Measurements from ENCODE around the gene PCDHA1.
"Not testable (repeated sequence)": the region's sequence is repeated elsewhere in the genome, so short reads cannot be mapped to it uniquely, and the experiment has no call there.

The PCDHA1 gene

DNA sequence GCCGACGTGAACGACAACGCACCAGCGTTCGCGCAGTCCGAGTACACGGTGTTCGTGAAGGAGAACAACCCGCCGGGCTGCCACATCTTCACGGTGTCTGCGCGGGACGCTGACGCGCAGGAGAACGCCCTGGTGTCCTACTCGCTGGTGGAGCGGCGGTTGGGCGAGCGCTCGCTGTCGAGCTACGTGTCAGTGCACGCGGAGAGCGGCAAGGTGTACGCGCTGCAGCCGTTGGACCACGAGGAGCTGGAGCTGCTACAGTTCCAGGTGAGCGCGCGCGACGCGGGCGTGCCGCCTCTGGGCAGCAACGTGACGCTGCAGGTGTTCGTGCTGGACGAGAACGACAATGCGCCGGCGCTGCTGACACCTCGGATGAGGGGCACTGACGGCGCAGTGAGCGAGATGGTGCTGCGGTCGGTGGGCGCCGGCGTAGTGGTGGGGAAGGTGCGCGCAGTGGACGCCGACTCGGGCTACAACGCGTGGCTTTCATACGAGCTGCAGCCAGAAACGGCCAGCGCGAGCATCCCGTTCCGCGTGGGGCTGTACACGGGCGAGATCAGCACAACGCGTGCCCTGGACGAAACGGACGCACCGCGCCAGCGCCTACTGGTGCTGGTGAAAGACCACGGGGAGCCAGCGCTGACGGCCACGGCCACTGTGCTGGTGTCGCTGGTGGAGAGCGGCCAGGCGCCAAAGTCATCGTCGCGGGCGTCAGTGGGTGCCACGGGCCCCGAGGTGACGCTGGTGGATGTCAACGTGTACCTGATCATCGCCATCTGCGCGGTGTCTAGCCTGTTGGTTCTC is 64.1 kb downstream of the PCDHA1 start:
- DNase-seq (ENCODE audit: low read depth in 2 of 2, low spot score in 1 of 2): not testable (repeated sequence)

DNA sequence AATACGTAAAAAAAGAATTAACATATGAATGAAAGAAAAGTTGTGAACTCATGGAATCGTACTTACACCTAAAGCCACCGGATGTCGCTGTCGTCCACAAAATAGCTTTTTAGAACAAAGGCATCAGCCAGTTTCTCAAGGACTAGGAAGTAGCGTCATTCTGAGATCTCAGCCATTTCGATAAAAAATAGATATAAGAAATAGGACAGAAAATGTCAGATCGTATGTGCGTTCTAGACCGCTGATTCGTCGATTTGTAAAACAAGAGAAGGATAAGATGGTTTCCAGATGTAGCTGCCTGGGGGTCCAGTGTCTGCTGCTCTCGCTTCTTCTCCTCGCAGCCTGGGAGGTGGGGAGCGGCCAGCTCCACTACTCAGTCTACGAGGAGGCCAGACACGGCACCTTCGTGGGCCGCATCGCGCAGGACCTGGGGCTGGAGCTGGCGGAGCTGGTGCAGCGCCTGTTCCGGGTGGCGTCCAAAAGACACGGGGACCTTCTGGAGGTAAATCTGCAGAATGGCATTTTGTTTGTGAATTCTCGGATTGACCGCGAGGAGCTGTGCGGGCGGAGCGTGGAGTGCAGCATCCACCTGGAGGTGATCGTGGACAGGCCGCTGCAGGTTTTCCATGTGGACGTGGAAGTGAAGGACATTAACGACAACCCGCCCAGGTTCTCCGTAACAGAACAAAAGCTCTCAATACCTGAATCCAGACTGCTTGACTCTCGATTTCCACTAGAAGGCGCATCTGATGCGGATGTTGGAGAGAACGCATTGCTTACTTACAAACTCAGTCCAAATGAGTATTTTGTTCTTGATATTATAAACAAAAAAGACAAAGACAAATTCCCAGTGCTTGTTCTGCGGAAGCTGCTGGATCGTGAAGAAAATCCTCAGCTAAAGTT is 70.1 kb downstream of the PCDHA1 start, which contains the start of gene PCDHA10:
TSS of gene PCDHA10 (plus strand) at position 126 of the 903 bp plus-strand sequence. CDS start at position 278, 152 bp downstream.
- DNase-seq (ENCODE audit: low read depth in 2 of 2, low spot score in 1 of 2): no peak

- DNase-seq (ENCODE audit: low read depth in 2 of 2, low spot score in 1 of 2): no peak
These were observed 71.4 kb downstream of the PCDHA1 start for GRCh38 chr5:140857177-140857986.

GRCh38 chr5:140857987-140858240 is 72.0 kb downstream of the PCDHA1 start:
- DNase-seq (ENCODE audit: low read depth in 2 of 2, low spot score in 1 of 2): no peak

DNA sequence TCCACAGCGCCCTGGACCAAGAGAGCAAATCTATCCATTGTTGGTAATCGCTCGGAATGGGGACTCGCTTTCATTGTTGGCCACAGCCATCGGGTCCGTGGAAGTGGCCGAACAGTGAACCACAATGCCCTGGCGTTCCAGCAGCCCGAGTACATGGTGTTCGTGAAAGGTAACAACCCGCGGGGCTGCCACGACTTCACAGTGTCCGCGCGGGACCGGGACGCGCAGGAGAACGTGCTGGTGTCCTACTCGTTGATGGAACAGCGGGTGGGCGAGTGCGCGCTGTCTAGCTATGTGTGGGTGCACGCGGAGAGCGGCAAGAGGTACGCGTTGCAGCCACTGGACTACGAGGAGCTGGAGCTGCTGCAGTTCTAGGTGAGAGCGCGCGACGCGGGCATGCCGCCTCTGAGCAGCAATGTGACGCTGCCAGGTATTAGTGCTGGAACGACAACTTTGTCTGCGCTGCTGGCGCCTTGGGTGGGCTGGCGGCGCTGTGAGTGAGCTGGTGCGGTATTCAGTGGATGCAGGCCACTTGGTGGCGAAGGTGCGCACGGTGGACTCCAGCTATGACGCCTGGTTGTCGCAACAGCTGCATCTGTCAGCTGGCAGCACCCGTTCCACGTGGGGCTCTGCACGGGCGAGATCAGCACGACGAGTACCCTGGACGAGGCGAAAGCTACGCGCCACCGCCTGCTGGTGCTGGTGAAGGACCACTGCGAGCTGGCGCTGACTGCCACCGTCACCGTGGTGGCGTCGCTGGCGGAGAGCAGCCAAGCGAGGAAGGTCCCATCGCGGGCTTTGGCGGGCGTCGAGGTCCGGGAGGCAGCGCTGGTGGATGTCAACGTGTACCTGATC is 76.7 kb downstream of the PCDHA1 start:
- DNase-seq (ENCODE audit: low read depth in 2 of 2, low spot score in 1 of 2): no peak

- DNase-seq (ENCODE audit: low read depth in 2 of 2, low spot score in 1 of 2): no peak
These were observed 83.0 kb downstream of the PCDHA1 start, which contains the start of gene PCDHA11 for GRCh38 chr5:140868721-140869554. TSS of gene PCDHA11 (plus strand) at chr5:140868957. CDS start at chr5:140869104, 147 bp downstream.

GRCh38 chr5:140869555-140869886 is 83.6 kb downstream of the PCDHA1 start:
- no peak for DNase-seq (ENCODE audit: low read depth in 2 of 2, low spot score in 1 of 2)

- DNase-seq (ENCODE audit: low read depth in 2 of 2, low spot score in 1 of 2): no peak
These were observed 84.6 kb downstream of the PCDHA1 start for GRCh38 chr5:140870221-140871201.

DNA sequence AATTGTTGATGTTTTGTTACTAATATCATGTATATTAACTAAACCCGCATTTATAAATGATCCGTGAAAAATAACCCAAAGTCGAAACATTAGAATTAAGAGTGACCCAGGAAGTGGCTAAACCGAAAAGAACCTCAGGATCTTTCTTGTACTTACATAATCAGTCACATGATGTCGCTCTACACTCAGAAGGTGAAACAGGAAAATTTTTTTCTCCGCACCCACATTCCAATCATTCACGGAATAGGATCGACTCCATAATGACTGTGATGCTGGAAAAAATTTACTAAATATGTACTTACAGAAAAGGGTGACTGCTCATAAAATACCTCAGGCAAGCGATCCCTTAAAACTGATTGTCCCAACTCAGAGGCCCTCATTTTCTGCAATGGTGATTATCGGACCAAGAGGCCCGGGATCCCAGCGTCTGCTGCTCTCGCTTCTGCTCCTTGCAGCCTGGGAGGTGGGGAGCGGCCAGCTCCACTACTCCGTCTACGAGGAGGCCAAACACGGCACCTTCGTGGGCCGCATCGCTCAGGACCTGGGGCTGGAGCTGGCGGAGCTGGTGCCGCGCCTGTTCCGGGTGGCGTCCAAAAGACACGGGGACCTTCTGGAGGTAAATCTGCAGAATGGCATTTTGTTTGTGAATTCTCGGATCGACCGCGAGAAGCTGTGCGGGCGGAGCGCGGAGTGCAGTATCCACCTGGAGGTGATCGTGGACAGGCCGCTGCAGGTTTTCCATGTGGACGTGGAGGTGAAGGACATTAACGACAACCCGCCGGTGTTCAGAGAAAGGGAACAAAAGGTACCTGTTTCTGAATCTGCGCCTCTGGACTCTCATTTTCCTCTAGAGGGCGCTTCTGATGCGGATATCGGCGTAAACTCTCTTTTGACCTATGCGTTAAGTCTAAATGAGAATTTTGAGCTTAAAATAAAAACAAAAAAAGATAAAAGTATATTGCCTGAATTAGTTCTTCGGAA is 89.4 kb downstream of the PCDHA1 start, which contains the start of gene PCDHA12:
TSS of gene PCDHA12 (plus strand) at position 224 of the 981 bp plus-strand sequence. CDS start at position 389, 165 bp downstream.
- DNase-seq (ENCODE audit: low read depth in 2 of 2, low spot score in 1 of 2): no peak

- DNase-seq (ENCODE audit: low read depth in 2 of 2, low spot score in 1 of 2): not testable (repeated sequence)
These were observed 90.8 kb downstream of the PCDHA1 start for GRCh38 chr5:140876541-140877261.

DNA sequence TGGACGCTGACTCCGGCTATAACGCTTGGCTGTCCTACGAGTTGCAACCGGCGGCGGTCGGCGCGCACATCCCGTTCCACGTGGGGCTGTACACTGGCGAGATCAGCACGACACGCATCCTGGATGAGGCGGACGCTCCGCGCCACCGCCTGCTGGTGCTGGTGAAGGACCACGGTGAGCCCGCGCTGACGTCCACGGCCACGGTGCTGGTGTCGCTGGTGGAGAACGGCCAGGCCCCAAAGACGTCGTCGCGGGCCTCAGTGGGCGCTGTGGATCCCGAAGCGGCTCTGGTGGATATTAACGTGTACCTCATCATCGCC is 91.3 kb downstream of the PCDHA1 start:
- DNase-seq (ENCODE audit: low read depth in 2 of 2, low spot score in 1 of 2): no peak

DNA sequence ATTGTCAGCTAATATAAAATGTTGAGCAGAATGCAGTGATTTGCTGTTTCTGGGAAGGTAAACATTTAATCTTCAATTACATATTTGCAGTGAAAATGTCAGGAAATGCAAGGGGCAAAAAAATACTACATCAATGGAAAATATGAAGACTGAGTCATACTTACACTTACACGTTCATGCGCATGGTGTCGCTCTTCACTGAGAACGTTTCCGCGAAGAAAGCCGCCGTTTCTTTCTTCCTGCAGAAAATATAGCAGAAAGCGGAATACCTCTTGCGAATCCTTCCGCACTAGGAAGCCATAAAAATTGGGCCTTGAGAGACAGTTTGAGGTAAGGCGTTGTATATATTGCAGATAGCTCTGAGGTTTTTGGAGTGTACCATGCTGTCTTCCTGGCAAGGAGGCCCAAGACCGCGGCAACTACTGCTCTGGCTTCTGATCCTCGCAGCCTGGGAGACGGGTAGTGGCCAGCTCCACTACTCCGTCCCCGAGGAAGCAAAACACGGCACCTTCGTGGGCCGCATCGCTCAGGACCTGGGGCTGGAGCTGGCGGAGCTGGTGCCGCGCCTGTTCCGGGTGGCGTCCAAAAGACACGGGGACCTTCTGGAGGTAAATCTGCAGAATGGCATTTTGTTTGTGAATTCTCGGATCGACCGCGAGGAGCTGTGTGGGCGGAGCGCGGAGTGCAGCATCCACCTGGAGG is 96.1 kb downstream of the PCDHA1 start, which contains the start of gene PCDHA13:
TSS of gene PCDHA13 (plus strand) at position 236 of the 702 bp plus-strand sequence. CDS start at position 381, 145 bp downstream.
- no peak for DNase-seq (ENCODE audit: low read depth in 2 of 2, low spot score in 1 of 2)

DNA sequence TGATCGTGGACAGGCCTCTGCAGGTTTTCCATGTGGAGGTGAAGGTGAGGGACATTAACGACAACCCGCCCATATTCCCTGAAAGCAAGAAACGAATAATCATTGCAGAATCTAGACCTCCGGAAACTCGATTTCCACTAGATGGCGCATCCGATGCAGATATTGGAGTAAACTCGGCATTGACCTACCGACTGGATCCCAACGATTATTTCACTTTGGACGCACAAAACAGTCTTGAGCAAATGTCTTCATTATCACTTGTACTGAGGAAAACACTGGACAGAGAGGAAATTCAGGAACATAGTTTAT is 96.6 kb downstream of the PCDHA1 start:
- DNase-seq (ENCODE audit: low read depth in 2 of 2, low spot score in 1 of 2): no peak

GRCh38 chr5:140883373-140883772 is 97.4 kb downstream of the PCDHA1 start:
- DNase-seq (ENCODE audit: low read depth in 2 of 2, low spot score in 1 of 2): no peak

DNA sequence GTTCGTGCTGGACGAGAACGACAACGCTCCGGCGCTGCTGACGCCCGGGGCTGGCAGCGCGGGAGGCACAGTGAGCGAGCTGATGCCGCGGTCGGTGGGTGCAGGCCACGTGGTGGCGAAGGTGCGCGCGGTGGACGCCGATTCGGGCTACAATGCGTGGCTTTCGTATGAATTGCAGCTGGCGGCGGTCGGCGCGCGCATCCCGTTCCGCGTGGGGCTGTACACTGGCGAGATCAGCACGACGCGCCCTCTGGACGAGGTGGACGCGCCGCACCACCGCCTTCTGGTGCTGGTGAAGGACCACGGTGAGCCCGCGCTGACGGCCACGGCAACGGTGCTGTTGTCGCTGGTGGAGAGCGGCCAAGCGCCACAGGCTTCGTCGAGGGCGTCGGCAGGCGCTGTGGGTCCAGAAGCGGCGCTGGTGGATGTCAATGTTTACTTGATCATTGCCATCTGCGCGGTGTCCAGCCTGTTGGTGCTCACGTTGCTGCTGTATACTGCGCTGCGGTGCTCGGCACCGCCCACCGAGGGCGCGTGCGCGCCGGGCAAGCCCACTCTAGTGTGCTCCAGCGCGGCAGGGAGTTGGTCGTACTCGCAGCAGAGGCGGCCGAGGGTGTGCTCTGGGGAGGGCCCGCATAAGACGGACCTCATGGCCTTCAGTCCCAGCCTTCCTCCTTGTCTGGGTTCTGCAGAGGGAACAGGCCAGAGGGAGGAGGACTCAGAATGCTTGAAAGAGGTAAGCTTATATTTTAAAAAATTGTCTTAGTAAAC is 98.2 kb downstream of the PCDHA1 start:
- DNase-seq (ENCODE audit: low read depth in 2 of 2, low spot score in 1 of 2): no peak
